GM20431 (cell line): Measurements from ENCODE around the gene TTC12.

ENCODE experiments used
- in situ Hi-C: fragments of 300-500 bp; cut with MseI, MboI; formaldehyde crosslinking; loops from one replicate; pipeline ENCODE4 v1.15.0; 2020; ENCODE audit warnings: low sequenced_read_pairs; ENCODE audit not compliant: unreplicated experiment

TTC12 gene

GRCh38 chr11:113315811-113316210 is 1.4 kb downstream of the TTC12 start:
- in situ Hi-C loops: loop anchor here (25.0 kb wide), 1 partner anchor 446 kb away; the partner anchor contains the start of gene ZW10

- in situ Hi-C loops: loop anchor here (25.0 kb wide), 1 partner anchor 446 kb away; the partner anchor contains the start of gene ZW10
Observed at GRCh38 chr11:113316256-113316655, 1.9 kb downstream of the TTC12 start.

DNA sequence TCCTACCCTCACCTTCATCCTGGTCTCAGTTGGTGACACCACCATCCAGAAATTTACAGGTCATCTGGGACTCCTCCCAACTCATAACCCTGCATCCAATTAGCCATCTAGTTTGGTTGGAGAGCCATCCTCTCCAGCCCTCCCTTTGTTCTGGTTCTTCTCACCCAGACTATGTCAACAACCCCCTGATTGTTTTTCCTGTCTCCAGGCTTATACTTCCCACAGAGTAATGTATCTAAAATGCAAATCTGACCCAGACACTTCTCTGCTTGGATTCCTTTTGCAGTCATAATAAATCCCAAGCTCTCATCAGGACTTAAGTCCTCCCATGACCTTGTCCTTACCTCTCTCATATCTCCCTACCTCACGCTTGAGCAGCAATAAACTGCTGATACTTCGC is 3.0 kb downstream of the TTC12 start:
- in situ Hi-C loops: loop anchor here (25.0 kb wide), 1 partner anchor 445 kb away; the partner anchor contains the start of gene ZW10

DNA sequence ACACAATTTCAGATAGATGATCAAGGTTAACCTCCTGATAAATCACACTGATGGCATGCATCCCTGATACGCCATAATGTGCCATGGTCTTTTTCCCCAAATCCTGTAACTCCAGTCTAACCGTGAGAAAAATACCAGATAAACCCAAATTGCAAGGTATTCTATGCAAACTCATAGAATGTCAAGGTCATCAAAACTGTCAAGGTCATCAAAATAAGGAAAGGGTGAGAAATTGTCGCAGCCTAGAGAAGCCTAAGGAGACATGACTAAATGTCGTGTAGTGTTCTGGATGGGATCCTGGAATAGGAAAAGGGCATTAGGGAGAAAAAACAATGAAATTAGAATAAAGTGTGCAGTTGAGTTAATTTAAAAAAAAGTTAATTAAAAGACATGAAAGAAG is 4.7 kb downstream of the TTC12 start:
- in situ Hi-C loops: loop anchor here (25.0 kb wide), 1 partner anchor 443 kb away; the partner anchor contains the start of gene ZW10

GRCh38 chr11:113322158-113322557 is 7.8 kb downstream of the TTC12 start:
- in situ Hi-C loops: loop anchor here (25.0 kb wide), 1 partner anchor 440 kb away; the partner anchor contains the start of gene ZW10

- in situ Hi-C loops: loop anchor here (25.0 kb wide), 1 partner anchor 438 kb away; the partner anchor contains the start of gene ZW10
Observed at GRCh38 chr11:113324250-113324649, 9.9 kb downstream of the TTC12 start.

DNA sequence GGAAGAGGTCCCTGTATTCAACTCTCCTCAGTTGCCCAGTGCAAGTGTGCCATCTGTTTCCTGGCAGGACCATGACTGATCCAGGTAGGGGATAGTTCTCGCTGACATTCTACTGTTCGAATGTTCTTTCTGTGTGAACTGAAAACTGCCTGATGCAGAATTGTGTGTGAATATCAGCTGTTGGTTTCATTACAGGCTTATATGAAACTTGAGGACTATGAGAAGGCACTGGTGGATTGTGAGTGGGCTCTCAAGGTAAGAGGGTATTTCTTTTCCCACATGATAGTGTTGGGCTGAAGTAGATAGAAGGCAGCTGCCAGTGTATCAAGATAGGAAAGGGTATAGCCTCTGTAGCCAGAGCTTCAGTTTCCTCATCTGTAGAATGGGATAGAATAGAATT is 15.3 kb downstream of the TTC12 start:
- in situ Hi-C loops: no loop called here

DNA sequence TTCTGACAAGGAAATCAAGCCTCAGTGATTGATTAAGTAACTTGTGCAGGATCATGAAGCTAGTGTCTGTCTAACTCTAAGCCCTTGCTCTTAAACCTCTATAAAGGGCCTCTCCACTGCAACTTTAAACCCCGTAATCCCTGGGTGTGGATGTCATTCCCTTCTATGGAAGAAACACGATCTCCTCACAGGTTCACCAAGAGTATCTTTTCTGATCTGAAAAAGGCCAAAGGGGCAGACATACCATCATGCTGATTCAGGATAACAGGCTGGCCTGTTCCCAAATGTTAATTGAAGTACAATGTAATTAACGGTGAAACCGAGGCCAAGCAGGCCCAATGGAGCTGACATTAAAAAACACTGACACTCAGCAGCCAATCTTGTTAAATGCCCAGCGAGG is 17.1 kb downstream of the TTC12 start:
- in situ Hi-C loops: no loop called here

GRCh38 chr11:113332023-113332422 is 17.6 kb downstream of the TTC12 start:
- in situ Hi-C loops: no loop called here

- in situ Hi-C loops: no loop called here
Observed at GRCh38 chr11:113332638-113333329, 18.4 kb downstream of the TTC12 start.

- in situ Hi-C loops: no loop called here
Observed at GRCh38 chr11:113334183-113334582, 19.8 kb downstream of the TTC12 start.

- in situ Hi-C loops: no loop called here
Observed at GRCh38 chr11:113338730-113339129, 24.3 kb downstream of the TTC12 start.

DNA sequence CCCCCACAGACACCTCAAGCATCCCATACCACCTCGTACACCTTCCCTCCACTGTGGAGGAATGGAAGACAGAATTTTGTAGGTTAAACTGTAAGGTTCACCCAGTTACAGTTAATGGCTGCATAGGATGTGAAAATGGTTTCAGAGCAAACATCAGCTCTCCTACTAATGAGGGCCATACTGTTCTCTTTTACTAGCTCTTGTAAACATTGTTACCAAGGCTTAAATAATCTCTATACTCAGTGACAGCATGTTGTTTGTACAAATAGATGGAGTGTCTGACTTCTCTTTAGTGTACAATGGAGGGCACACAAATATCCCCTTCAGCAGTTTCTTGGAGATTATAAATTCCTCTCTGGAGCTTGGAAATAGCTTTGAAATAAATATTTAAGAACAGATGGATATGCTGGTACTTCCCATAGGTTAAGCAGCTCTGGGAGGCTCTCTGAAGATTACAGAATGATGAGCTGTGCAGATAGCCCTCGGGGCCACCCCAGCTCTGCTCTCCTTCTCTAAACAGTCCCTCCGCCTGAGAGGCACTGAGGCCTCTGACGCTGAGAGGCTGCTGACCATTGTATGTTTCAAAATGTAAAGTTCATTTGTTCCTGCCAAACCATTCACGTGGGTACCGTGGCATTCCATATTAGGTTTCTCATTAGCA is 25.7 kb downstream of the TTC12 start:
- in situ Hi-C loops: no loop called here

GRCh38 chr11:113341388-113342165 is 27.2 kb downstream of the TTC12 start:
- in situ Hi-C loops: no loop called here

- in situ Hi-C loops: no loop called here
Observed at GRCh38 chr11:113345978-113346377, 31.6 kb downstream of the TTC12 start.

GRCh38 chr11:113349528-113349927 is 35.1 kb downstream of the TTC12 start:
- in situ Hi-C loops: no loop called here

DNA sequence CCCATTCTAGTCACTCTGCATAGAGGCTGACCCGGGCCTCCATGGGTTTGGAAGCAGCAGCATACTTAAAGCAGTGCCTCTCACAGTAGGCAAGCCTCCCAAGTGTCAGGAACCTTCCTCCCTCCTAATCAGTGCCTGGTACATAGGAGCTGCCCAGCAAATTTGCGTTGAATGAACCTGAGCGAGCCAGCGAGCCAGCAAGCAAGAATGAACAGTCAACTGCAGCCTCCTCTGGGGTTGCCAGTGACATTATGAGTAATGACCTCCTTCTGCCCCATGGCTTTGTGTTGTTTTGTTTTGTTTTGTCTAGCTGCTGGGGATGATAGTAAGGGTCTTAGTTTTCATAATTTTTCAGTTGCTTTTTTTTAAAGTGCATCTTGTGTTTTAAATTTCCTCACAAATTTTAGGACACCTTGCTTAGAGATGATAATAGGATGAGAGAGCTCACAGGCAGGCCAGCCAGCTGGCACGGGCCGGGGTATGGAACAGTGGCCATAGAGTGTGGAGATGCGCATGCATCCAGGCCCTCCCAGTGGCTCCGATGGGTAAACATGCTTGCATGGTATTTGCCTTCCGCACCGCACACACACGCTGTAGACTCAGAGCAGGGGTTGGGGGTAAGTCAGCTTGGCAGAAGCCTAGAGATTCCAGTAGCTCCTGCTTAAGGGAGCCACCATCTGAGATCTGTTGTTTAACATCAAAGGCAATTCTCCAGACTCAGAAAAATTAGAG is 36.1 kb downstream of the TTC12 start:
- in situ Hi-C loops: no loop called here

- in situ Hi-C loops: no loop called here
Observed at GRCh38 chr11:113351068-113351450, 36.7 kb downstream of the TTC12 start.

- in situ Hi-C loops: no loop called here
Observed at GRCh38 chr11:113351480-113351879, 37.1 kb downstream of the TTC12 start.

DNA sequence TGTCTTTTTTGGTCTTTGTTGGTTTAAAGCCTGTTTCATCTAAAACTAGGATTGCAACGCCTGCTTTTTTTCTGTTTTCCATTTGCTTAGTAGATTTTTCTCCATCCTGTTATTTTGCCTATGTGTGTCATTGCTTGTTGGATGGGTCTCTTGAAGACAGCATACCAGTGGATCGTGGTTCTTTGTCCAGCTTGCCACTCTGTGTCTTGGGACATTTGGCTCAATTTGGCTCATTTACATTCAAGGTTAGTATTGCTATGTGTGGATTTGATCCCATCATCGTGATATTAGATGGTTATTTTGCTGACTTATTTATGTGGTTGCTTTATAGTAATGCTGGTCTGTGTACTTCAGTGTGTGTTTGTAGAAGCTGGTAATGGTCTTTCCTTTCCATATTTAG is 41.8 kb downstream of the TTC12 start:
- in situ Hi-C loops: no loop called here
